Colonic mucosa (tissue), 4 donors: Measurements from ENCODE around the gene DGKZ. TPM values are rescaled to one million over a fixed set of nuclear protein-coding genes. Genes with fewer than 3 reads are reported as not detected.

Experiments used
- DNase-seq: peaks from one replicate; pipeline ENCODE4 v3.0.0-alpha.2; 2020
- H3K27ac ChIP-seq: fragments of 200-600 bp; one replicate; pipeline ENCODE4 v1.8.0; 2021
- H3K27me3 ChIP-seq: fragments of 200-600 bp; one replicate; pipeline ENCODE4 v1.8.0; 2021
- H3K36me3 ChIP-seq: fragments of 200-600 bp; one replicate; pipeline ENCODE4 v1.8.0; 2021
- H3K4me1 ChIP-seq: fragments of 200-600 bp; one replicate; pipeline ENCODE4 v1.8.0; 2021; ENCODE audit warnings: mild to moderate bottlenecking
- H3K4me3 ChIP-seq: fragments of 200-600 bp; one replicate; pipeline ENCODE4 v1.8.0; 2021
- H3K9ac ChIP-seq, 2 donors: one replicate each; pipeline ENCODE4 v1.7.0; 2013; ENCODE audit warnings: control low read depth in 2 of 2, low read depth in 2 of 2, low read length in 2 of 2
- H3K9me3 ChIP-seq: fragments of 200-600 bp; one replicate; pipeline ENCODE4 v1.8.0; 2021
- intact Hi-C: fragments of 100-400 bp; cut with DNase I; formaldehyde crosslinking; loops from one replicate; pipeline ENCODE4 v1.14.1; 2022
- total RNA-seq, 2 donors: library from RNA; stranded (reverse); fragmentation: NEBNext Ultra II Directional in 1 of 2; extraction: Animal tissue kit (Norgen Biotek cat#: 25700) in 1 of 2; gene quantifications; one replicate each; pipeline ENCODE4 v1.2.1, GENCODE V29; 2021
- TF ChIP-seq, protein P1 (sequence below): fragments of 200-600 bp; IDR thresholded peaks from one replicate; pipeline ENCODE4 v1.8.0; 2022; ENCODE audit warnings: antibody characterized with exemption, mild to moderate bottlenecking
- donor health status: healthy.
- donor health status: DM: no; HTN: no; CAD: no.
- donor health status: DM: no; HTN: no; CAD: no.

The DGKZ gene
- total RNA-seq, 2 donors from 2014 or later = 42.7 to 83.8 TPM

DNA sequence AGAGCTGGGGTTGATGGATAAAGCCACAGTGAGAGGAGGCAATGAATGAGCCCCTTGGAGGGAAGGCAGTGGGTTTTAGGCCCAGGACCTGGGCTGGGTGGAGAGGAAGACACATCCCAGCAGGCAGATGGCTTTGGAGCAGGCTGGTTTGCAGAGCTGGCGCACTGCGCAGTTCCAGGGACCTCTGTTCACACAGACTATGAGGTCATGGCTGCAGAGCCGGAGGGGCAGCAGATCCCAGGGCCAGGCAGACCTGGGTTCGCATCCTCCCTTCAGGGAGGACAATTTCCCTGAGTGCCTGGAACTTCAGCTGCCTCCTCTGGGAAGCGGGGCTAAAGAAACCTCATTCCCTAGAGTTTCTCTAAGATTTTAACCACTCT lies 28.2 kb upstream of the DGKZ start:
- Histone ChIP-seq H3K9ac (no peak overlapping the region), H3K4me1 (no peaks in the 10 kb centered on the region), H3K4me3 (no peak overlapping the region), H3K36me3 (peaks cover 7% of the 10 kb centered on the region), H3K9me3 (no peaks in the 10 kb centered on the region), H3K27ac (no peak overlapping the region), H3K27me3 (no peaks in the 10 kb centered on the region)
- DNase-seq = no peak
- TF ChIP-seq, protein P1, sequence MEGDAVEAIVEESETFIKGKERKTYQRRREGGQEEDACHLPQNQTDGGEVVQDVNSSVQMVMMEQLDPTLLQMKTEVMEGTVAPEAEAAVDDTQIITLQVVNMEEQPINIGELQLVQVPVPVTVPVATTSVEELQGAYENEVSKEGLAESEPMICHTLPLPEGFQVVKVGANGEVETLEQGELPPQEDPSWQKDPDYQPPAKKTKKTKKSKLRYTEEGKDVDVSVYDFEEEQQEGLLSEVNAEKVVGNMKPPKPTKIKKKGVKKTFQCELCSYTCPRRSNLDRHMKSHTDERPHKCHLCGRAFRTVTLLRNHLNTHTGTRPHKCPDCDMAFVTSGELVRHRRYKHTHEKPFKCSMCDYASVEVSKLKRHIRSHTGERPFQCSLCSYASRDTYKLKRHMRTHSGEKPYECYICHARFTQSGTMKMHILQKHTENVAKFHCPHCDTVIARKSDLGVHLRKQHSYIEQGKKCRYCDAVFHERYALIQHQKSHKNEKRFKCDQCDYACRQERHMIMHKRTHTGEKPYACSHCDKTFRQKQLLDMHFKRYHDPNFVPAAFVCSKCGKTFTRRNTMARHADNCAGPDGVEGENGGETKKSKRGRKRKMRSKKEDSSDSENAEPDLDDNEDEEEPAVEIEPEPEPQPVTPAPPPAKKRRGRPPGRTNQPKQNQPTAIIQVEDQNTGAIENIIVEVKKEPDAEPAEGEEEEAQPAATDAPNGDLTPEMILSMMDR = no peak
- intact Hi-C loops = no loop called here

GRCh38 chr11:46321757-46322156 lies 25.5 kb upstream of the DGKZ start:
- no peak overlapping the region for H3K4me3 ChIP-seq
- no peaks in the 10 kb centered on the region for H3K36me3 ChIP-seq
- TF ChIP-seq, protein P1 = no peak
- no peak overlapping the region for H3K27ac ChIP-seq
- intact Hi-C loops = no loop called here
- DNase-seq = no peak
- no peaks in the 10 kb centered on the region for H3K4me1 ChIP-seq
- no peak overlapping the region for H3K9ac ChIP-seq
- H3K9me3 ChIP-seq = no peaks in the 10 kb centered on the region
- H3K27me3 ChIP-seq = no peaks in the 10 kb centered on the region

DNA sequence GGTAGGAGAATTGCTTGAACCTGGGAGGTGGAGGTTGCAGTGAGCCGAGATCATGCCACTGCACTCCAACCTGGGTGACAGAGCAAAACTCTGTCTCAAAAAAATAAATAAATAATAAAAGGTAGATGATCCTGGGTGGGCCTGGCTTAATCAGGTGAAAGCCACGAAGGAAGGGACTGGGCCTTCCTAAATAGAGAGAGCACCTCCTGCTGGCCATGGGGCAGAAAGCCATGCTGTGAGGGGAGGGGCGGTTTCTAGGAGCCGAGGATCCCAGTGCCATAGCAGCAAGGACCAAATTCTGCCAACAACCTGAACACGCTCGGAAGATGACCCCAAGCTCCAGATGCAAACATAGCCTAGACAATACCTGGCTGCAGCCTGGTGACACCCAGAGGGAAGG lies 24.5 kb upstream of the DGKZ start:
- H3K27me3 ChIP-seq = no peaks in the 10 kb centered on the region
- no peaks in the 10 kb centered on the region for H3K9me3 ChIP-seq
- H3K36me3 ChIP-seq = no peaks in the 10 kb centered on the region
- H3K27ac ChIP-seq = no peak overlapping the region
- TF ChIP-seq, protein P1 = no peak
- intact Hi-C loops = no loop called here
- no peaks in the 10 kb centered on the region for H3K4me1 ChIP-seq
- H3K9ac ChIP-seq = no peak overlapping the region
- no peak overlapping the region for H3K4me3 ChIP-seq
- peak; percentile 52 for DNase-seq

DNA sequence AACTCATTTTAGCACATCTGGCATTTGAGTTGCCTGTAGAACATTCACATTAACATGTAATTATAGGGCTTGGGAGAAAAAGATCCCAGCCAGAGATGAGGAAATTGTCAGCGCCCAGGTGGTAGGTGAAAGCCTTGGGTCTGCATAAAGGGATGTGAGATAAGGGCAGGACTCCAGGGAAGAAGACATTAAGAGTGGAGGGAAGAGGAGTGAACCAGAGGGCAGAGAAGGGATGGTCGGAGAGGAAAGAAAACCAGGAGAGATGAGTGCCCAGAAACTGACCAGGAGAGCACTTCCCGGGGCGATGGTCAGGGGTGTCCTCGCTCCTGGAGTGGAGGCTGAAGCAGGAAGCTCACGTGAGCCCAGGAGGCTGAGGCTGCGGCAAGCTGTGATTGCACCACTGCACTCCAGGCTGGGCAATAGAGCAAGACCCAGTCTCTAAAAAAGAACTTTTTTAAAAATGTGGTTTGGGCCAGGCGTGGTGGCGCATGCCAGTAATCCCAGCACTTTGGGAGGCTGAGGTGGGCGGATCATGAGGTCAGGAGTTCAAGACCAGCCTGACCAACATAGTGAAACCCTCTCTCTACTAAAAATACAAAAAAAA lies 20.3 kb upstream of the DGKZ start:
- Histone ChIP-seq H3K27ac (no peak overlapping the region), H3K9ac (no peak overlapping the region), H3K4me3 (no peak overlapping the region), H3K4me1 (no peaks in the 10 kb centered on the region), H3K9me3 (no peaks in the 10 kb centered on the region), H3K27me3 (peaks cover 9% of the 10 kb centered on the region), H3K36me3 (no peaks in the 10 kb centered on the region)
- DNase-seq = no peak
- TF ChIP-seq, protein P1 = no peak
- intact Hi-C loops = no loop called here

DNA sequence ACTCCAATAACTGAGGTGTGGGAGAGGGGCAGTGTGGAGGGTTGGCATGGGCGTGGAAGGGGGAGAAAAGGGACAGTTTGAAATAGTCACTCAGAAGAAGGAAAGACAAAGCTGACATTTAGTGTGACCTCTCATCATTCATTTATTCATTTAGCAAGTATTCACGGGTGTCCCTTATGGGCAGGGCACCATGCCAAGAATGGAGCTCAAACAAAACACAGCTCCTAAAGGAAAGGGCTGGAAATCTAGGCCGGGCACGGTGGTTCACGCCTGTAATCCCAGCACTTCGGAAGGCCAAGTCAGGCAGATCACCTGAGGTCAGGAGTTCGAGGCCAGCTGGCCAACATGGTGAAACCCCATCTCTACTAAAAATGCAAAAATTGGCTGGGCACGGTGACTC lies 19.4 kb upstream of the DGKZ start:
- H3K9ac ChIP-seq = no peak overlapping the region
- no peaks in the 10 kb centered on the region for H3K9me3 ChIP-seq
- no peak overlapping the region for H3K4me3 ChIP-seq
- H3K4me1 ChIP-seq = peaks cover 6% of the 10 kb centered on the region
- no peak for DNase-seq
- H3K27me3 ChIP-seq = peaks cover 15% of the 10 kb centered on the region
- TF ChIP-seq, protein P1 = no peak
- intact Hi-C loops = no loop called here
- H3K36me3 ChIP-seq = no peaks in the 10 kb centered on the region
- no peak overlapping the region for H3K27ac ChIP-seq
